ENCODE results near the gene OMP. TPM values are rescaled to one million over a fixed set of nuclear protein-coding genes. Genes with fewer than 3 reads are reported as not detected.

OMP gene
- polyA plus RNA-seq, 4 donors, result 0.43 to 1.2 TPM; not detected in 2

DNA sequence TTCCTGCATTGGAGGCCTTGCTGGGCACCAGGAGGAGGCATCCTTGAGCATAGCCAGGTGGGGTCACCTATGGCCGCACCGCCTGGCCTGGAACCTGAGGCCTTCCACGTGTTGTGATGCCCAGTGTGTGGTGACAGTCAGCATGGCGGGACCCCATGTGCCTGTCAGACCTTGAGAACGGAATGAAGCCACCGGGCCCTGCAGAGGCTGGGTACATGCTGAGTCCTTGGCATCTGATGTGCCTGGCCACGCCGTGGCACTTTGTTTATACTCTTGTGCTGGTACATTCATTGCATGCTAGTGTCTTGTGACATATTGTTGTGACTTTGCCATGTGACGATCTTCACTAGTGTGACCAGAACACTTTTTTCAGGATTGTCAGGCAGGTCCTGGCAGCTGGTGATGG, 16.9 kb downstream of the OMP start:
- no peak for DNase-seq (ENCODE audit: low read depth in 4 of 4, low spot score in 2 of 4)

GRCh38 chr11:77120571-77120970, 17.9 kb downstream of the OMP start:
- DNase-seq (ENCODE audit: low read depth in 4 of 4, low spot score in 2 of 4), result no peak

- no peak for DNase-seq (ENCODE audit: low read depth in 4 of 4, low spot score in 2 of 4)
Observed at GRCh38 chr11:77121096-77121640, 18.5 kb downstream of the OMP start.

GRCh38 chr11:77121876-77122575, 19.4 kb downstream of the OMP start:
- no peak for DNase-seq (ENCODE audit: low read depth in 4 of 4, low spot score in 2 of 4)

DNA sequence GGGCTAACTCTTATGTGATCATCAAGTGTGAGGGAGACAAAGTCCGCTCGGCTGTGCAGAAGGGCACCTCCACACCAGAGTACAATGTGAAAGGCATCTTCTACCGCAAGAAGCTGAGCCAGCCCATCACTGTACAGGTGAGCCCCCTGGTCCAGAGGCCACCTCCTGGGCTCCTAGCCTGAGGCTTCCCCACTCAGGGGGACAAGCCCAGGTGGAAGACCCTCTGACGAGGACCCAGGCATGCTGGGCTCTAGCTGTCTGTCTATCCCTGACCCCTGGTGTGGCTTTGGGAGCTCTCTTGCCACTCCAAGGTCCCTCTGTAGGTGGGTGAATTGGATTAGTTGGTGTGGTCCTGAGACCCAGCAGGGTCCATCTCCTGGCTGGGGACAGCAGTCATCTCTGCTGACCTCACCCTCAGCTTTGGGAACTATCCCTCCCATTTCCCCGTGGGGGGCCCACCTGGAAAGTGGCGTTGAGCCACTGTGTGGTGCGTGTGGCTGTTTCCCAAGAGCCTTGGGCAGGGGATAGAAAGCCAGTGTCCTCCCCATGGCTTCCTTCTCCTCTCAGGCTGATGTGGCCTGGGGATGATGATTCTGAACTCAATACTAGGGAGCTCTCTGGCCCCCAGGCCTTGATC, 20.1 kb downstream of the OMP start:
- no peak for DNase-seq (ENCODE audit: low read depth in 4 of 4, low spot score in 2 of 4)

DNA sequence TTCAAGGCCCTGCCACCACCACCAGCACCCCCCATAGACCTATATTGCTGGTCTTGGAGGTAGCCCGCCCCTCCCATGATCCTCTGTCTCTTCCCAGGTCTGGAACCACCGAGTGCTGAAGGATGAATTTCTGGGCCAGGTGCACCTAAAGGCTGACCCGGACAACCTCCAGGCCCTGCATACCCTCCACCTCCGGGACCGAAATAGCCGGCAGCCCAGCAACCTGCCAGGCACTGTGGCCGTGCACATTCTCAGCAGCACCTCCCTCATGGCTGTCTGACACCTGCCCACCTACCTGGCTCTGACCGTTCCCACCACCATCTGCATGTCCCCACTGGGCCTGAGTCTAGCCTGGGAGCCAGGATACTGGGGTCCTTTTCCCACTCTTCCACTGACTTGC, 21.0 kb downstream of the OMP start:
- DNase-seq (ENCODE audit: low read depth in 4 of 4, low spot score in 2 of 4), result no peak

GRCh38 chr11:77124041-77124440, 21.4 kb downstream of the OMP start:
- no peak for DNase-seq (ENCODE audit: low read depth in 4 of 4, low spot score in 2 of 4)

- DNase-seq (ENCODE audit: low read depth in 4 of 4, low spot score in 2 of 4), result no peak
Observed at GRCh38 chr11:77124488-77124887, 21.8 kb downstream of the OMP start.

DNA sequence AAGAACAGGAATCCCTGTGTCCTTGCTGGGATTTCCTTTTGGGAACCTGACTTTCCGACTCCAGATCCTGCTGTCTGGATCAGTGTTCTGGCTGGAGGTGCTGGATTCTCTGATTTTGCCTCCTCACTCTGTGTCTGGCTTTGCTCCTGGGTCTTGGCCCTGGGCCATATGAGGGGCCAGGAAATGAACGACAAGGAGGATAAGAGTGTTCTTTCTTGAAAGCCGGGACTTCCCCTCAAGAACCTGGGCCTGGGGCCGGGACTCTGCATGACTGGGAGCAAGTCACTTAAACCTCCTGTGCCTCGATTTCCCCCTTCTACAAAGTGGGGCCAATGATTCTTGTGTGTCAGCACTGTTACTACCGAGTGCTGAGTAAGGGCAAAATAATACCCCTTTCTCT, 22.6 kb downstream of the OMP start:
- DNase-seq (ENCODE audit: low read depth in 4 of 4, low spot score in 2 of 4), result no peak

DNA sequence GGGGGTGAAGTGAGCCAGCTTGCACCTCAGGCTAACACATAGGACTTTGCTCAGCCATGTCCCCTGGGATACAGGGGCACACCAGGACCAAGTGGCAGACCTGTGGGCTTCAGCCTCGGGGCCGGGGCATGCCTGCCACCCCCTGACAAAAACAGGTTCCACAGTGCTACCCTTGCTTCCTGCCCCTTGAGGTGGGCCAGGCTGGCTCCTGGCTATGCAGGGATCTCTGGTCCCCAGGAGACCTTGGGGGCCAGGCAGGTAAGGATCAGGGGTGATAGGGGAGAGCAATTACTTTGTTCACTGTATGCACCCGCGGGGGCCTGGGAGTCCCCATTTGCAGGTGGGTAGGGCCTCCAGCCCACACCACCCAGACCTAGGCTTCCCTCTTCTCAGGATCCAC, 23.1 kb downstream of the OMP start:
- no peak for DNase-seq (ENCODE audit: low read depth in 4 of 4, low spot score in 2 of 4)

- no peak for DNase-seq (ENCODE audit: low read depth in 4 of 4, low spot score in 2 of 4)
Observed at GRCh38 chr11:77126156-77126775, 23.6 kb downstream of the OMP start.

- no peak for DNase-seq (ENCODE audit: low read depth in 4 of 4, low spot score in 2 of 4)
Observed at GRCh38 chr11:77126861-77127234, 24.2 kb downstream of the OMP start.

DNA sequence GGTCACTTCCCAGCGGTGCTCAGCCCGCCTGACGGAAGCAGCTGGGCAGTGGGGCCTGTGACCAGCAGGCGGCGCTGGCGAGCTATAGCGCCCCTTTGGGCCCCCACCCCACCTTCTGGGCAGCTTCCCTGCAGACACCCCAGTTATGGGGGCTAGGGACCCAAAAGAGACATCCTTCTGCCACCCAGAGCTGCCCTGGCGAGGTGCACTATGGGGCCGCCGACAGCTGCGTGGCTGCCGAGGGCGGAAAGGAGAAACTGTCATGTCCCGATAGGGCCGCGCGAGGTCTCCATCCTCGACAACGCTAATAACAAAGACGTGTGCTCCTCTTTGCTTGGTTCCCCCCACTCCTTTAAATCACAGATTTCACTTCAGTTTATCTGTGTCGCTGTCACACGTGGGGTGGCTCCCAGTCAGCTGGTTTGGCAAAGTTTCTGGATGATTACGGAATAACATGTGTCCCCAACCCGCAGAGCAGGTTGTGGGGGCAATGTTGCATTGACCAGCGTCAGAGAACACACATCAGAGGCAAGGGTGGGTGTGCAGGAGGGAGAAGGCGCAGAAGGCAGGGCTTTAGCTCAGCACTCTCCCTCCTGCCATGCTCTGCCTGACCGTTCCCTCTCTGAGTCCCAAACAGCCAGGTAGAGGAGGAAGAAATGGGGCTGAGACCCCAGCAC, 24.7 kb downstream of the OMP start:
- DNase-seq (ENCODE audit: low read depth in 4 of 4, low spot score in 2 of 4), result peak in 3 of 4 donors; percentile 41 to 58 (median 50)

GRCh38 chr11:77127920-77128691, 25.5 kb downstream of the OMP start, which contains the start of gene MYO7A:
TSS of gene MYO7A (plus strand) at chr11:77128246. CDS start at chr11:77130635, 2,389 bp downstream.
- peak; percentile 27 to 84 (median 60) for DNase-seq (ENCODE audit: low read depth in 4 of 4, low spot score in 2 of 4)

DNA sequence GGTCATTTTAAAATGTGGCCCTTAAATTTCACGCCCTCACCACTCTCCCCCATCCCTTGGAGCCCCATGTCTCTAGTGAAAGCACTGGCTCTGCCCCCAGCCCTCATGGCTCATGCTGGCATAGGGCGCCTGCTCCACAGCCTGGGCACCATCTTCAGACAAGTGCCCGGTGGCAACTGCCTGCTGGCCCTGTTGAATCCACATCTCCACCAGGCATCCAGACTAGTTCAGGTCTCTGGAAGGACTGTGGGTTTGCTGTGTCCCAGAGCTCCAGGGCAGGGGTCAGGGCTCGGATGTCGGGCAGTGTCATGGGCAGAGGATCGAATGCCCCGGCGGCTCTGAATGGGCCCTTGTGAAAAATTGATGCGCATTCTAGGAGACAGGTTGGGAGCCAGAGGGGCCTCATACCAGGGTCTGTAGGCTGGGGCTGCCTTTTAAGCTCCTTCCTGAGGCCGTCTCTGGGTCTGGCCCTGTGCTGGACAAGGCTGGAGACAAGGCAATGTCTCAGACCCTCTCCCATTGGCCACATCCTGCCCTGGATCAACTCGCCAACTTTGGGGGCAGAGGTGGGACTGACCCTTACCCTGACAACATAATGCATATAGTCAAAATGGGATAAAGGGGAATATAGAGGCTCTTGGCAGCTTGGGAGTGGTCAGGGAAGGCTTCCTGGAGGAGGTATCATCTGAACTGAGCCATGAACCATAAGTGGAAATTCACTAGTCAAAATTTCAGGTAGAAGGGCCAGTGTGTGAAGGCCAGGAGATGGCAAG, 26.6 kb downstream of the OMP start:
- no peak for DNase-seq (ENCODE audit: low read depth in 4 of 4, low spot score in 2 of 4)

DNA sequence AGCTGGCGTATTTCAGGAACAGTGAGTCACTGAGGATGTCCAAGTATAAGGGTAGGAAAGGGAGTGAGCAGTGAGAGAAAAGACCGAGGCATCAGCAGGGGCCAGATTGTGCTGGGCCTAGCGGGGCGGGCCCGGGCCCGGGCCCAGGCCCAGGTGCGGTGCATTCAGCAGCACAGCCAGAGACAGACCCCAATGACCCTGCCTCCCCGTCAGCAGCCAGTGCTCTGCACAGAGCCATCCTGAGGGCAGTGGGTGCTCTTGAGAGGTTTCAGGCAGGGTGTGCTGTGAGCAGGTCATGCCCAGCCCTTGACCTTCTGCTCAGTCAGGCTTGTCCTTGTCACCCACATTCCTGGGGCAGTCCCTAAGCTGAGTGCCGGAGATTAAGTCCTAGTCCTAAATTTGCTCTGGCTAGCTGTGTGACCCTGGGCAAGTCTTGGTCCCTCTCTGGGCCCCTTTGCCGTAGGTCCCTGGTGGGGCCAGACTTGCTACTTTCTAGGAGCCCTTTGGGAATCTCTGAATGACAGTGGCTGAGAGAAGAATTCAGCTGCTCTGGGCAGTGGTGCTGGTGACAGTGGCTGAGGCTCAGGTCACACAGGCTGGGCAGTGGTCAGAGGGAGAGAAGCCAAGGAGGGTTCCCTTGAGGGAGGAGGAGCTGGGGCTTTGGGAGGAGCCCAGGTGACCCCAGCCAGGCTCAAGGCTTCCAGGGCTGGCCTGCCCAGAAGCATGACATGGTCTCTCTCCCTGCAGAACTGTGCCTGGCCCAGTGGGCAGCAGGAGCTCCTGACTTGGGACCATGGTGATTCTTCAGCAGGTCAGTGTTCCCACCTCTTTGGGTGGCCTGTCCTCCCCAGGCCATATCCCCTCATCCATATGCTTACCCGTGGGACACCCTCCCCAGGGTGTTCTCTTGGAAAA, 27.5 kb downstream of the OMP start:
- DNase-seq (ENCODE audit: low read depth in 4 of 4, low spot score in 2 of 4), result no peak

DNA sequence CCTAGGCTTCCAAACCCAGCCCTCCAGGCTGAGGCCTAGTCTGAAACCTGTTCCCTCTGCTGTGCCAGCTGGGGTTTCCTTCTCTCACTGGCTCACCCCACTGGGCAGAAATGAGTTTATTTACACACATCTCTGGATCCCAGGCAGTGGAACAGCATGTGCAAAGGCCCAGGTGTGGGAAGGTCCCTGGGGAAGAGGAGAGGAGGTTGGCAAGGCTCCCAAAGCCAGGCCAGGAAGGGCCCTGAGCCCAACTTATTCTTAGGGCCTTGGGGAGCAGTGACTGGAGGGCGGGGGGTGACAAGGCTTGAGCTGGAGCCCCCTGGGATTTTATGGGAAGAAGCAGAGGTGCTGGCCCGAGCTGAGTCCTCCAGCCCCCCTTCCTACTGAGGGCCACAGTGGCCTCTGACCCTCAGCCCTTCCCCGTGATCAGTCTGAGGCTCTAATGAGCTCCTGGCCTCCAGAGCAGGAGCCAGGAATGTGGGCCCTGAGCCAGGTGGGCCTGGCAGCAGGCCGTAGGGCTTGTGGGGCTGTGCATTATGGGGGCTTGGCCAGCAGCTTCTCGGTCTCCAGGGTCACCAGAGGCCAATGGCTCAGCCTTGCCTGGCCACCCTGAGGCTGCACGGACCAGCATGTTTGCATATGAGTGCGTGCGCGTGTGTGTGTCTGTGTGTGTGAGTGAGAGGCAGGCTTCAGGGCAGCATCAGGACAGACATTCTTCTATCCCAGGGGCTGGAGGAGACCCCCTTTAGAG, 28.3 kb downstream of the OMP start:
- no peak for DNase-seq (ENCODE audit: low read depth in 4 of 4, low spot score in 2 of 4)

DNA sequence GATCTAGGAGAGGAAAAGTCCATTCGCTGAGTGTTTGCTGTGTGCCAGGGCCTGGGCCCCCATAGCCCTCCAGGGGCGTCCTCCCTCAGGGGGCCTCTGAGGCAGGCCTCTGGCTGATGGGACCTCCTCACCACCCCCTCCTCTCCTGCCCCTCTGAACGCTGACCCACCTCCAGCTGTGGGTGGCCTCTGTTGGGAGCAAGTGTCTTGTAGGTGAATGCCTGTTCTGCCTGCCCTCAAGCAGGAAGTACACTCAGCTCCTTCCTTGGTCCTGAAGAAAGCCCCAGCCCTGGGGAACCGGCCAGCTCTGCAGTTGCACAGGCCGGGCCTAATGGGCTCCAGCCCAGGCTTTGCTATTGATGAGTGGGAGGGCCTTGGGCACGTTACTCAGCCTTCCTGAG, 28.9 kb downstream of the OMP start:
- DNase-seq (ENCODE audit: low read depth in 4 of 4, low spot score in 2 of 4), result no peak

All from left renal cortex interstitium (tissue), 4 donors.